ENCODE results near the gene LUZP2.

The LUZP2 gene

GRCh38 chr11:24496736-24497725 lies at the start of gene LUZP2:
LUZP2 (plus strand) TSS chr11:24497053.
- Histone ChIP-seq H3K9me3 (ENCODE audit: low read length) (no peaks in the 10 kb centered on the region), H3K27ac (ENCODE audit: low read depth, low read length) (no peak within 1 kb of the TSS), H3K4me1 (ENCODE audit: insufficient read depth, low read length) (no peaks in the 10 kb centered on the region), H3K27me3 (ENCODE audit: control insufficient read depth in 1 of 2, insufficient read depth in 2 of 2, low read length in 2 of 2) (peaks cover 6 to 9% of the 10 kb centered on the region in 2 donors), H3K4me3 (ENCODE audit: low read depth in 1 of 2, low read length in 2 of 2) (peak within 1 kb of the TSS; percentile 48 to 57), H3K36me3 (ENCODE audit: insufficient read depth, low read length) (no peaks in the 10 kb centered on the region), H3K9ac (ENCODE audit: low read length) (no peak within 1 kb of the TSS)

- Histone ChIP-seq H3K4me1 (ENCODE audit: insufficient read depth, low read length) (no peaks in the 10 kb centered on the region), H3K9me3 (ENCODE audit: low read length) (no peaks in the 10 kb centered on the region), H3K4me3 (ENCODE audit: low read depth in 1 of 2, low read length in 2 of 2) (no peak overlapping the region)
Observed at GRCh38 chr11:24453129-24453718, 43.6 kb upstream of the LUZP2 start.

GRCh38 chr11:24457985-24458384 lies 38.9 kb upstream of the LUZP2 start:
- no peak overlapping the region for H3K9ac ChIP-seq (ENCODE audit: low read length)
- H3K4me3 ChIP-seq (ENCODE audit: low read depth in 1 of 2, low read length in 2 of 2), result no peak overlapping the region
- no peaks in the 10 kb centered on the region for H3K4me1 ChIP-seq (ENCODE audit: insufficient read depth, low read length)
- H3K27ac ChIP-seq (ENCODE audit: low read depth, low read length), result no peak overlapping the region
- no peaks in the 10 kb centered on the region for H3K9me3 ChIP-seq (ENCODE audit: low read length)
- H3K36me3 ChIP-seq (ENCODE audit: insufficient read depth, low read length), result no peaks in the 10 kb centered on the region
- H3K27me3 ChIP-seq (ENCODE audit: control insufficient read depth in 1 of 2, insufficient read depth in 2 of 2, low read length in 2 of 2), result no peaks in the 10 kb centered on the region

More at GRCh38 chr11:24453129-24453718, 43.6 kb upstream of the LUZP2 start:
- Histone ChIP-seq H3K36me3 (ENCODE audit: insufficient read depth, low read length) (no peaks in the 10 kb centered on the region), H3K27me3 (ENCODE audit: control insufficient read depth in 1 of 2, insufficient read depth in 2 of 2, low read length in 2 of 2) (no peaks in the 10 kb centered on the region), H3K9ac (ENCODE audit: low read length) (no peak overlapping the region), H3K27ac (ENCODE audit: low read depth, low read length) (no peak overlapping the region)

GRCh38 chr11:24470431-24470830 lies 26.4 kb upstream of the LUZP2 start:
- Histone ChIP-seq H3K27ac (ENCODE audit: low read depth, low read length) (no peak overlapping the region), H3K4me3 (ENCODE audit: low read depth in 1 of 2, low read length in 2 of 2) (no peak overlapping the region), H3K9ac (ENCODE audit: low read length) (no peak overlapping the region), H3K27me3 (ENCODE audit: control insufficient read depth in 1 of 2, insufficient read depth in 2 of 2, low read length in 2 of 2) (no peaks in the 10 kb centered on the region), H3K36me3 (ENCODE audit: insufficient read depth, low read length) (no peaks in the 10 kb centered on the region), H3K4me1 (ENCODE audit: insufficient read depth, low read length) (no peaks in the 10 kb centered on the region), H3K9me3 (ENCODE audit: low read length) (peaks cover 4% of the 10 kb centered on the region)

GRCh38 chr11:24471084-24471483 lies 25.8 kb upstream of the LUZP2 start:
- Histone ChIP-seq H3K36me3 (ENCODE audit: insufficient read depth, low read length) (no peaks in the 10 kb centered on the region), H3K4me1 (ENCODE audit: insufficient read depth, low read length) (no peaks in the 10 kb centered on the region), H3K4me3 (ENCODE audit: low read depth in 1 of 2, low read length in 2 of 2) (no peak overlapping the region), H3K9ac (ENCODE audit: low read length) (no peak overlapping the region), H3K9me3 (ENCODE audit: low read length) (peaks cover 4% of the 10 kb centered on the region), H3K27me3 (ENCODE audit: control insufficient read depth in 1 of 2, insufficient read depth in 2 of 2, low read length in 2 of 2) (no peaks in the 10 kb centered on the region), H3K27ac (ENCODE audit: low read depth, low read length) (no peak overlapping the region)

- H3K4me3 ChIP-seq (ENCODE audit: low read depth in 1 of 2, low read length in 2 of 2), result no peak overlapping the region
- no peak overlapping the region for H3K9ac ChIP-seq (ENCODE audit: low read length)
- H3K4me1 ChIP-seq (ENCODE audit: insufficient read depth, low read length), result no peaks in the 10 kb centered on the region
- no peaks in the 10 kb centered on the region for H3K36me3 ChIP-seq (ENCODE audit: insufficient read depth, low read length)
- peaks cover 4% of the 10 kb centered on the region for H3K9me3 ChIP-seq (ENCODE audit: low read length)
- H3K27me3 ChIP-seq (ENCODE audit: control insufficient read depth in 1 of 2, insufficient read depth in 2 of 2, low read length in 2 of 2), result no peaks in the 10 kb centered on the region
- no peak overlapping the region for H3K27ac ChIP-seq (ENCODE audit: low read depth, low read length)
Observed at GRCh38 chr11:24478718-24479117, 18.1 kb upstream of the LUZP2 start.

GRCh38 chr11:24489477-24489876 lies 7.4 kb upstream of the LUZP2 start:
- no peaks in the 10 kb centered on the region for H3K9me3 ChIP-seq (ENCODE audit: low read length)
- no peaks in the 10 kb centered on the region for H3K36me3 ChIP-seq (ENCODE audit: insufficient read depth, low read length)
- no peaks in the 10 kb centered on the region for H3K27me3 ChIP-seq (ENCODE audit: control insufficient read depth in 1 of 2, insufficient read depth in 2 of 2, low read length in 2 of 2)
- H3K4me3 ChIP-seq (ENCODE audit: low read depth in 1 of 2, low read length in 2 of 2), result no peak overlapping the region
- H3K27ac ChIP-seq (ENCODE audit: low read depth, low read length), result no peak overlapping the region
- no peaks in the 10 kb centered on the region for H3K4me1 ChIP-seq (ENCODE audit: insufficient read depth, low read length)
- H3K9ac ChIP-seq (ENCODE audit: low read length), result no peak overlapping the region

GRCh38 chr11:24496386-24496735 lies 492 bp upstream of the LUZP2 start:
- peak overlapping the region; percentile 48 to 57 for H3K4me3 ChIP-seq (ENCODE audit: low read depth in 1 of 2, low read length in 2 of 2)
- no peak overlapping the region for H3K27ac ChIP-seq (ENCODE audit: low read depth, low read length)
- peaks cover 6 to 9% of the 10 kb centered on the region in 2 donors for H3K27me3 ChIP-seq (ENCODE audit: control insufficient read depth in 1 of 2, insufficient read depth in 2 of 2, low read length in 2 of 2)
- no peaks in the 10 kb centered on the region for H3K9me3 ChIP-seq (ENCODE audit: low read length)
- H3K4me1 ChIP-seq (ENCODE audit: insufficient read depth, low read length), result no peaks in the 10 kb centered on the region
- H3K9ac ChIP-seq (ENCODE audit: low read length), result no peak overlapping the region
- no peaks in the 10 kb centered on the region for H3K36me3 ChIP-seq (ENCODE audit: insufficient read depth, low read length)

- H3K9ac ChIP-seq (ENCODE audit: low read length), result no peak overlapping the region
- H3K27me3 ChIP-seq (ENCODE audit: control insufficient read depth in 1 of 2, insufficient read depth in 2 of 2, low read length in 2 of 2), result peaks cover 6 to 9% of the 10 kb centered on the region in 2 donors
- no peaks in the 10 kb centered on the region for H3K36me3 ChIP-seq (ENCODE audit: insufficient read depth, low read length)
- H3K9me3 ChIP-seq (ENCODE audit: low read length), result no peaks in the 10 kb centered on the region
- no peaks in the 10 kb centered on the region for H3K4me1 ChIP-seq (ENCODE audit: insufficient read depth, low read length)
- H3K27ac ChIP-seq (ENCODE audit: low read depth, low read length), result no peak overlapping the region
- no peak overlapping the region for H3K4me3 ChIP-seq (ENCODE audit: low read depth in 1 of 2, low read length in 2 of 2)
Observed at GRCh38 chr11:24497831-24498230, 978 bp downstream of the LUZP2 start.

- Histone ChIP-seq H3K4me1 (ENCODE audit: insufficient read depth, low read length) (no peaks in the 10 kb centered on the region), H3K27ac (ENCODE audit: low read depth, low read length) (no peak overlapping the region), H3K4me3 (ENCODE audit: low read depth in 1 of 2, low read length in 2 of 2) (no peak overlapping the region), H3K36me3 (ENCODE audit: insufficient read depth, low read length) (no peaks in the 10 kb centered on the region), H3K9me3 (ENCODE audit: low read length) (no peaks in the 10 kb centered on the region), H3K9ac (ENCODE audit: low read length) (no peak overlapping the region), H3K27me3 (ENCODE audit: control insufficient read depth in 1 of 2, insufficient read depth in 2 of 2, low read length in 2 of 2) (peaks cover 0 to 6% of the 10 kb centered on the region in 2 donors)
Observed at GRCh38 chr11:24502425-24502824, 5.6 kb downstream of the LUZP2 start.

- no peaks in the 10 kb centered on the region for H3K4me1 ChIP-seq (ENCODE audit: insufficient read depth, low read length)
- H3K36me3 ChIP-seq (ENCODE audit: insufficient read depth, low read length), result no peaks in the 10 kb centered on the region
- no peaks in the 10 kb centered on the region for H3K27me3 ChIP-seq (ENCODE audit: control insufficient read depth in 1 of 2, insufficient read depth in 2 of 2, low read length in 2 of 2)
- H3K4me3 ChIP-seq (ENCODE audit: low read depth in 1 of 2, low read length in 2 of 2), result no peak overlapping the region
- no peaks in the 10 kb centered on the region for H3K9me3 ChIP-seq (ENCODE audit: low read length)
- no peak overlapping the region for H3K9ac ChIP-seq (ENCODE audit: low read length)
- H3K27ac ChIP-seq (ENCODE audit: low read depth, low read length), result no peak overlapping the region
Observed at GRCh38 chr11:24509114-24509513, 12.3 kb downstream of the LUZP2 start.

Measured in muscle layer of colon (tissue), 2 donors.